NT2/D1 (cell line): Measurements from ENCODE around the gene FSHB.

Experiments
- YY1 ChIP-seq: IDR thresholded peaks from 2 replicates; pipeline ENCODE4 v1.6.1; 2011; ENCODE audit not compliant: insufficient read length, insufficient read depth
- ZNF274 ChIP-seq: IDR thresholded peaks from 2 replicates; pipeline ENCODE4 v1.6.1; 2011; ENCODE audit warnings: mild to moderate bottlenecking, low read depth, low read length

DNA sequence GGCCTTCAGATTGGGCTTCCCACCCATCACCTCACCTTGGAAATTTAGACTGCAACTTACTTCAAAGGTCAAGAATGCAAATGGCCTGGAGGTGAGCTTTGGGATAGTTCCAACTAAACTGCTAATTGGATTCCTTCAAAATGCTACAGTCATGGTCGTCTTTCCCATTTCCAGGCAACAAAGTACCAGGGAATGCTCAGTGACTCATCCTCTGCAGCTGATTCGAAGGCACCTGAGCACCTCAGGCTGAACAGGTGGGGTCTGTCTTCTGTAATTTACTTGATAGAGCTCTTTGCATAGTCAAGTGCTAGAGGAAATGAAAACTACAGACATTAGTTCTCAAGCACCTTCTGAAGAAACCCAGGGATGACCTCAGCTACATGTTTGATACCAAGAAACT, 20.5 kb upstream of the FSHB start:
- TF ChIP-seq ZNF274 (no peak), YY1 (no peak)
